RPMI7951 (cell line): ENCODE measurements around the gene CTNNBIP1. TPM values are rescaled to one million over a fixed set of nuclear protein-coding genes. Genes with fewer than 3 reads are reported as not detected.

Source experiments
- DNase-seq: peaks from one replicate; pipeline ENCODE4 v3.0.0-alpha.2; 2012; ENCODE audit warnings: low read depth
- total RNA-seq: library from RNA; depleted of rRNA; stranded (reverse); fragments of >200 nt; shearing (Covaris generic); gene quantifications from 2 replicates; pipeline ENCODE4 v1.2.3, GENCODE V29; 2014

CTNNBIP1 gene
- total RNA-seq, 1 experiment from 2014 or later = 30.6 TPM

DNA sequence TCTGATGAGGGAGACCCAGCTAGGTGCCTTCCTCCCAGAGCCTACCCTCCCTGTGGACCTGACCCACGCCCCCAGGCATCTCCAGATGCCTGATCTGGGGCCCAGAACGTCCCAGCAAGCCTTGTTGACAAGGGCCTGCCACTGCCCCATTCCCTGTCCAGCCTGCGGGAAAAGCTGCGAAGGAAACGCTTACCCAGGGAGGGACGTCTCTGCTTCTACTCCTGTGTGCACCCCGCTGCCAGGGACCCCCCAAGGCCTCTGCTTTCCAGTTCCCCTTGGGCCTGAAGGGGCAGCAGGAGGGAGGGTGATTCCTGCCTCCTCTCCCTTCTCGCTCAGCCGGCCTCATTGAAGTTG, 74.7 kb downstream of the CTNNBIP1 start:
- no peak for DNase-seq

GRCh38 chr1:9833632-9834031, 76.4 kb downstream of the CTNNBIP1 start:
- no peak for DNase-seq

DNA sequence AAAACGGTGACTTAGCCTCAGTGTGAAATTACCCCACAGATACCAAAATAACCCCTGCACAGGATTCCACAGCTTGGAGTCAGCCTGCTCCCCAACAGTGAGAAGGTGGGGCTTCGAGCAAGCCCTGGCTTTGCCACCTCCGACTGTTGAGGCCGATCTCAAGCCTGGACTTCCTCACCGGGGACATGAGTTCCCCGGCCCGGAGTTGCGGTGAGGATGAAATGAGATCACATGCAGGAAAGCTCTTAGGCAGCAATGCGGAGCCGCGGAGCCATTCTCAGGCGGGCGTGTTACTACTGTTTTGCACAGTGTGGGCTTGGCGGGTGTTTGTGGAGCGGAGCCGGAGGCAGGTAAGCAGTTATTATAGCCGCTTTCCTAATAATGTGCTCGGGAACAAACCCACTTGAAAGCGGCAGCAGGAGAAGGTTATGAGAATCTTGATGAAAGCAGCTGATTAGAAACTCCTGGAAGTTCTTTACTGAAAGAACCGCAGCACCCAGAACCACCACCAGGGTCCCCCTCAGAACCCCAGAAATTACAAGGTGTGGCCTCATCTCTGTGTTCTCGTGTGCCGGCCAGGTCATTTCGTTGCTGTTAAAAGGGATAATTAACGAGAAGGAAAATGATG, 82.4 kb downstream of the CTNNBIP1 start:
- DNase-seq = no peak

GRCh38 chr1:9826616-9827015, 83.5 kb downstream of the CTNNBIP1 start:
- DNase-seq = no peak

DNA sequence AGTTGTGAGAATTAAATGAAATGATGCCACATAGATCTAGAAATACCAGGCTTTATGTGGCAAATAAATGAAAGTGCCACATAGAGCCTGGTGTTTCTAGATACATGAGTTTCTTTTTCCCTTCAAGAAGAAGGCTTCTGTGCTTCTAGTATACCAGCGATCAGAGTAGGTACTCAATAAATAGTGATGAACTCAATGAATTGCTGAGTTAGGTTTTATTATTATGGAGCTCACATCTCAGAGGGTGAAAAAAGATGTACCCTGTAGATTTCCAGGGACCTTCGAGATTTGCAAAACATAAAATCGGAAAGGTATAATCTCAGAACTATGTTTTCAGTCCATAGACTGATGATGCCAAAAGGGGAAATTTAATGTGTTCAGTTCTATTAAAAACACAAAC, 84.0 kb downstream of the CTNNBIP1 start:
- DNase-seq = no peak

DNA sequence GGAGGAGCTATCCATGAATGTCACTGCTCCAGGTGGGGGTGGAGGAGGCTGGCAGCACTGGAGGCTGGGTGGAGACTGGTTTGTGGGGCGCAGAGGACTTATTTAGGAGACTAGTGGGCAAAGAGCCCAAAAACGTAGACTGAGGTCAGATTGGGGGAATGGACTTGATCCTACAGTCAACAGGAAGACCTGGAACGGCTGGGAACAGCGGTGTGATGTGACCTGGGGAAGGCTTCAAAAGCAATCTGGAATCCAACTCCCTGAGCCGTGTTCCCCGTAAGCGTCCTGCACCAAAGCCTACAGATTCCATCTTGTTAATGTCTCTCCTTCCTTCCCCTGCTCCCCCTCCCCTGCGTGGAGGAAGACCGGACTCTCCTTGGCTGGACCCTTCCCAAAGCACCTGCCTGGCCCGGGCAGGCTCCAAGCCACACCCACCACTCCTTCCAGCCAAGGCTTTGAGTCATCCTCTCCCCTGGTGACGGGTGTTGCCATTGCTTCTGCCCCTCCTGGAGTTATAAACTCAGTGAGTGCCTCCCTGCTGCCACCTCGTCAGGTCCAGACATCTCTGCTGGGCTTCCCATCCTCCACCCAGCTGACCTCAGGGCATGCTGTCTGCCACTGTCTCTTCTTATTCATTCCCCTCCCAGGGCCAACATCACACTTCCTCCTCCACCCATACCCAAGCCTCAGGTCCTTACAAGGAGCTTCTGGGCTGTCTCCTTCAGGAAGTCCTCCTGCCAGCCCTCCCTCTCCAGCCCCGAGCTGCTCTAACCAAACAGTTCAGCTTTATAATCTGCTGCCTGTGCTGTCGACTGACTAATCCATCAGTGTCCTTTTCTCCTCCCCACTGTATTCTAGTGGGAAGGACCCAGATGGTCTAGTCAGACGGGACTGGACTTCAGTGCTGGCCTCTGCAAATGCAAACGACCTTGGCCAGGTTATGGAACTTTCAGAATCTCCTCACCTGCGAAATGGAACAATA, 84.7 kb downstream of the CTNNBIP1 start:
- peak; percentile 79 for DNase-seq

DNA sequence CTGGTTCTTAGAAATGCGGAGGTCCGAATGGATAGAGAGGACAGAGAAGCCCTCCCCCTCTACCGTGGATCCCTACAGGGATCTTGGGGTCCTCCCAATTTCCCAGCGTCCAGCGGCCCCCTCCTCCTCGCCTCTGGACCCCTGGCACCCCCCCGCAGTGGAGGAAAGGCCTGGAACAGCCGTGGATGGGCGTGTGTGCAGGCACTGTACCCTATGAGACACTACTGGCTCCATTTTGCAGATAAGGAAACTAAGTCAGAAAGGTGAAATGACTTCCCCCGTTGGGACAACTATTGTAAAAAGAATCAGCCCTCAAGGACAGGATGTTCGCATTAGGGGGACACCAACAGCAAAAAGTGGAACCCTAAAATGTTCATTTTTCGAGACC, 85.4 kb downstream of the CTNNBIP1 start:
- no peak for DNase-seq

- peak; percentile 84 for DNase-seq
Observed at GRCh38 chr1:9823943-9824701, 85.9 kb downstream of the CTNNBIP1 start, which contains the start of gene CLSTN1. CLSTN1 (minus strand) TSS chr1:9823965; CDS start chr1:9823733, 232 bp downstream.

DNA sequence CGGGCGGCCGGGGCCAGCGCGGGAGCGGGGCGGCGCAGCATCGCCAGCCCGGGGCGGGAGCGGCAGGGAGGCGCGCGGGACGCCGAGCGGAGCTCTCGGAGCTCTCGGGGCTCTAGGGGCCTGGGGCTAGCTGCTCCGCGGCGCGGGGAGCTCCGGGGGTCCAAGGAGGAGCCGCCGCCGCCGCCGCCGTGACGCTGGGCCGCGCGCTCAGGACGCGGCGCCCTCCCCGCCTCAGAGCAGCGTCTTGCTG, 86.5 kb downstream of the CTNNBIP1 start:
- DNase-seq = no peak

GRCh38 chr1:9822897-9823692, 87.0 kb downstream of the CTNNBIP1 start:
- peak; percentile 24 for DNase-seq

DNA sequence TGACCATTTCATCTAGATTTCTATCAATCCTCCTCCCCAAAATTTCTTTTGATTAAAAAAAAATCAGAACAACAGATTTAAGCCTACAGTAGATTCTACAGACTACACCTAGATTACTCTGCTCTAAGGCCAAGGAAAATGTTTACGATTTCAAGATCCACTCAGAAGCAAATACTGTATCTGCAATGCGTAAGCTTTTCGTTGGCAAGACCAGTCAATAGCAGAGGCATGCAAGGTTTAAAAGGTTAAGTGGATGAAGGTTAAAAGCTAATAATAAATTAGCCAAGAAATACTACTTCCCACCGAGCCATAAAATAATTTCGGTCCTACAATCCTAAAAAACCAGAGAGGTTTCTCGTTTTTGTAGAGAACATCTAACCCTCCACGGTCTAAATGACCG, 87.6 kb downstream of the CTNNBIP1 start:
- DNase-seq = no peak

DNA sequence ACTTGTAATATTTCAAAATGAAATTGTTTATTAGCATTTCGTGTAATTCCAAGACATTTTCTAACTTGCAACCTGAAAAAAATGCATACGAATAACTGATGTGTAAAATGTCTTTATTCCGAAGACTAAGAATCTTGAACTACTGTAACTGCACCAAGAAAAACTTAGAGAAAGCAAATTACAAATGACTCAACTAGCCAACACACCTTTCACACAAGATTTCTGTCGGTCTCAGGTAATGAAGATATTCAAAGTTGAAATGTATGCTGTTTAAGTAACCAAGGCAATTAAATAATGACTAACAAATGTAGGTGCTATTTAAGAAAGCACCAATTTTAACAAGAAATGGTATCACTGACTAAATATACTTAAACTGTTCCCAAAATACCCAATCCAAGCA, 88.4 kb downstream of the CTNNBIP1 start:
- no peak for DNase-seq

- DNase-seq = no peak
Observed at GRCh38 chr1:9820521-9820920, 89.5 kb downstream of the CTNNBIP1 start.

GRCh38 chr1:9817734-9818133, 92.3 kb downstream of the CTNNBIP1 start:
- no peak for DNase-seq

DNA sequence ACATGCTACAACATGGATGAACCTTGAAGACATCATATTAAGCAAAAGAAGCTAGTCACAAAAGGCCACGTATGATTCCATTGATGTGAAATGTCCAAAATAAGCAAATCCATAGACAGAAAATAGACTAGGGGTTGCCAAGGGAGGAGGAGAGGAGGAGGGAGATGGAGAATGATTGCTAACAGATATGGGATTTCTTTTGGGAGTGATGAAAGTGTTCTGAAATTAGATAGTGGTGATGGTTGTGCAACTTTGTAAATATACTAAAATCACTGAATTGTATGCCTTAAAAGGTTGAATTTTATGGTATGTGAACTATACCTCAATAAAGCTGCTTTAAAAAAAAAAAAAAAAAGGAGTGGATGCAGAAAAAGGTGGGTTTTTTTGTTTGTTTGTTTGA, 93.9 kb downstream of the CTNNBIP1 start:
- DNase-seq = no peak

DNA sequence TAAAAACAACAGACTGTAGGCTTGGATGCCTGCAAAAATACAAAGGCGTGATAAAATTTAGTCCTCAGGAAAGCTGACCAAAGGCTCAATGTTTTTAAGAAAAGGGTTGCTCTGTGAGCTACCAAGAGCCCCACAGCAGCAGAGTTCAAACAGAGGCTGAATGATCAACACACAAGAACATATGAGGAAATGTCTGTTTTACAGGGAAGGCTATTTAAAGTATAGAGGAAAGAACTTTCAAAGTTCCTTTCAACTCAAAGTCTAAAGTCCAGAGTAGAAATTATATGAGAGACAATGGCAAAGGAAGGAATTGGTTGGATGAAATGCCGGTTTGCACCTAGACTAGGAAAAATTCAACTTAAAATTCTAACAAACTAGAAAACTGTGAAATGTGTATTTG, 94.9 kb downstream of the CTNNBIP1 start:
- DNase-seq = no peak

DNA sequence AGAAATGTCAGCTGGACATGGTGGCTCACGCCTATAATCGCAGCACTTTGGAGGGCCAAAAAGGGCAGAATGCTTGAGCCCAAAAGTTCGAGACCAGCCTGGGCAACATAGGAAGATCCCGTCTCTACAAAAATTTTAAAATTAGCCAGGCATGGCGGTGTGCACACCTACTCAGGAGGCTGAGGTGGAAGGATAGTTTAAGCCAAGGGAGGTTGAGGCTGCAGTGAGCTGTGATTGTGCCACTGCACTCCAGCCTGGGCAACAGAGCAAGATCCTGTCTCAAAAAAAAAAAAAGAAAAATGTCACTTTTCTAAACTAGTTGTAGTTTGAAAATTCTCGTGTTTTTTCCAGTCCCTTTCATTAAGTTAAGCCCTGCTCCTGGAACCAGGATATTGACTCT, 95.5 kb downstream of the CTNNBIP1 start:
- no peak for DNase-seq

- DNase-seq = no peak
Observed at GRCh38 chr1:9811239-9811966, 98.7 kb downstream of the CTNNBIP1 start.

GRCh38 chr1:9809100-9809510, 101.0 kb downstream of the CTNNBIP1 start:
- no peak for DNase-seq

GRCh38 chr1:9808459-9808858, 101.6 kb downstream of the CTNNBIP1 start:
- no peak for DNase-seq

DNA sequence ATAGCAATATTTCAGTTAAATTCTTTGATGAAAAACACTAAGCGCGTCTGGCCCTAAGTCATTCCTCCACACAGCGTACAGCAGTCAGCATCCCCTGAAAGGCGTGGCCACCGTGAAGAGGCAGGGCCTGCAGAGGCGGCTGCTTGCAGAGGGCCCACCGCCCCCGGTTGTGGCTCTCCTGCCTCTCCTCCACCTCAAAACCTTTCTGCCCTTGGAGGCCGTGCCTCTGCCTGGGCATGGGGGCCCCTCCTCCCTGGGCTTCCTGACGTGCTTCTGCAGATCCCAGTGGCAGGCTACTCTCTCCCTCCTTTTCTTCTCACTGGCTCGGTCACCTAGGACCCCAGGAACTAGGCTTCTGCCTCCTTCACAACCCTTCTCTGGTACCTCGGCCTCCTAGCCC, 102.5 kb downstream of the CTNNBIP1 start:
- no peak for DNase-seq
